Body of pancreas (tissue), 4 donors: Measurements from ENCODE around the gene POLDIP3. TPM values are rescaled to one million over a fixed set of nuclear protein-coding genes. Genes with fewer than 3 reads are reported as not detected.

Experiments
- ATAC-seq: fragments of 150-250 bp; one replicate; pipeline ENCODE4 v1.9.1; 2016
- DNase-seq, 4 donors: peaks; one replicate each; pipeline ENCODE4 v3.0.0-alpha.2; 2019
- H3K27ac ChIP-seq, 4 donors: fragments of 200-600 bp; sonication (generic); 1 replicate in 3 of 4; 2 replicates in 1 of 4; pipeline versions ENCODE4 v1.5.1 to v1.6.1; 2016 to 2019; ENCODE audit warnings: mild to moderate bottlenecking in 1 of 4, mixed read lengths in 1 of 4, moderate library complexity in 1 of 4
- H3K27me3 ChIP-seq, 2 donors: fragments of 200-600 bp; sonication (generic); one replicate each; pipeline ENCODE4 v1.6.0; 2016; ENCODE audit warnings: mild to moderate bottlenecking in 1 of 2
- H3K36me3 ChIP-seq, 2 donors: fragments of 200-600 bp; sonication (generic); replicated peaks in 1 of 2; 2 replicates each; pipeline ENCODE4 v1.5.1; 2016; ENCODE audit warnings: low read depth in 2 of 2; ENCODE audit not compliant: insufficient read depth in 1 of 2
- H3K4me1 ChIP-seq: fragments of 200-600 bp; sonication (generic); one replicate; pipeline ENCODE4 v1.6.0; 2016
- H3K4me3 ChIP-seq, 2 donors: fragments of 200-600 bp; sonication (generic); 1 replicate in 1 of 2; 2 replicates in 1 of 2; pipeline ENCODE4 v1.5.1; 2016 to 2019
- H3K9me3 ChIP-seq, 3 donors: fragments of 200-600 bp; sonication (generic); 1 replicate in 2 of 3; 2 replicates in 1 of 3; pipeline ENCODE4 v1.5.1; 2016
- POLR2A ChIP-seq, 3 donors: fragments of 450-650 bp; IDR thresholded peaks; one replicate each; pipeline ENCODE4 v1.6.1; 2016; ENCODE audit warnings: antibody characterized with exemption in 3 of 3, mild to moderate bottlenecking in 2 of 3
- WGBS, 2 donors: methylation state at CpG; one replicate each; pipeline ENCODE4 v1.1.5; 2017; 5-methylcytosine and 5-hydroxymethylcytosine counted together
- intact Hi-C: fragments of 100-400 bp; cut with DNase I; formaldehyde crosslinking; loops from one replicate; pipeline ENCODE4 v1.15.1; 2023
- total RNA-seq, 2 donors: library from RNA; depleted of rRNA; stranded (reverse); fragments of >200 nt; gene quantifications; one replicate each; pipeline ENCODE4 v1.1.0, GENCODE V29; 2016
- TF ChIP-seq, protein P1 (sequence below), 7 experiments: fragments of 450-650 bp in 4 of 7; fragments of 200-600 bp in 3 of 7; sonication (generic) in 3 of 7; IDR thresholded peaks; one replicate each; pipeline ENCODE4 v1.5.1; 2016 to 2019; ENCODE audit warnings: antibody characterized with exemption in 7 of 7

The POLDIP3 gene, protein sequence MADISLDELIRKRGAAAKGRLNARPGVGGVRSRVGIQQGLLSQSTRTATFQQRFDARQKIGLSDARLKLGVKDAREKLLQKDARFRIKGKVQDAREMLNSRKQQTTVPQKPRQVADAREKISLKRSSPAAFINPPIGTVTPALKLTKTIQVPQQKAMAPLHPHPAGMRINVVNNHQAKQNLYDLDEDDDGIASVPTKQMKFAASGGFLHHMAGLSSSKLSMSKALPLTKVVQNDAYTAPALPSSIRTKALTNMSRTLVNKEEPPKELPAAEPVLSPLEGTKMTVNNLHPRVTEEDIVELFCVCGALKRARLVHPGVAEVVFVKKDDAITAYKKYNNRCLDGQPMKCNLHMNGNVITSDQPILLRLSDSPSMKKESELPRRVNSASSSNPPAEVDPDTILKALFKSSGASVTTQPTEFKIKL
- 10 to 100 TPM; 23.1 to 30.6 TPM for total RNA-seq

DNA sequence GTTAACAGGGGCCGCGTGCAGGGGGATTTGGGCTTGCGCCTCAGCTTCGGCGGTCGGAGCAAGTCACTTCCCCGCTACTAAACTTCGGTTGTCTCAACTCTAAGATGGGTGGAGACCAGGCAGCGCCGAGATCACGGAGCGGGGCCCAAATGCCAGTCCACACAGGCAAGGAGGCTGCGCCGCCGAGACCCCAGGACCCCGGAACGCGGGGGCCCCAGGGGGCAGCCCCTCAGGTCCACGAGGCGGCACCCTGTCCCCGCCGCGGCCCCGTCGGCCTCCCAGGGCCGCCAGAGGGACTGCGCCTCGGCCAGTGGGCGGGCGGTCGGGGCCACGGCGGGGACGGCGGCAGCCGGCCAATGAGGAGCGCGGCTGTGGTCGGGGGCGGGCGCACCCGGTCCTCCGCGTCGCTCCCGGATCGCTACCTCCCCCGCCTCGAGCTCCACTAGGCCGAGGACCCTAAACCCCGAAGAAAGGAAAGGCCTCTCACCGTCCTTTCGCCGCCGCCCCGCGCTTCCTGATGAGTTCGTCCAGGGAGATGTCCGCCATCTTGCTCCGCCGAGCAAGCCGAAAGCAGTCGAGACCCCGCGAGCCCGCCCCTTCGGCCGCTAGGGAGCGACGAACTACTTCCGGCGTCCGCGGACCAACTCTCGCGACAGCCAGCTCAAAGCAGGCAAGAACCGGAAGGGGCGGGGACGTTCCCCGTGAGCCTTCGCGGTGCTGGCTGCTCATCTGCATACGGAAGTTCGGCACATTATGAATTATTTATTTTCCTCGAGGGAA, at the start of gene POLDIP3:
Gene POLDIP3, minus strand, starts transcription at position 572 of the 780 bp plus-strand sequence. Its CDS starts 26 bp downstream, at position 546.
- Histone ChIP-seq H3K36me3 (peaks cover 0 to under 1% of the 10 kb centered on the region in 2 donors), H3K4me1 (peaks cover 69% of the 10 kb centered on the region), H3K27me3 (no peaks in the 10 kb centered on the region), H3K27ac (peak within 1 kb of the TSS; percentile 92 to 98 (median 94)), H3K9me3 (no peaks in the 10 kb centered on the region), H3K4me3 (peak within 1 kb of the TSS; percentile 40 to 55)
- intact Hi-C loops, result no loop called here
- DNase-seq, result peak; percentile 99 to 100 (median 100)
- ATAC-seq, result peak; percentile 91
- TF ChIP-seq, protein P1, sequence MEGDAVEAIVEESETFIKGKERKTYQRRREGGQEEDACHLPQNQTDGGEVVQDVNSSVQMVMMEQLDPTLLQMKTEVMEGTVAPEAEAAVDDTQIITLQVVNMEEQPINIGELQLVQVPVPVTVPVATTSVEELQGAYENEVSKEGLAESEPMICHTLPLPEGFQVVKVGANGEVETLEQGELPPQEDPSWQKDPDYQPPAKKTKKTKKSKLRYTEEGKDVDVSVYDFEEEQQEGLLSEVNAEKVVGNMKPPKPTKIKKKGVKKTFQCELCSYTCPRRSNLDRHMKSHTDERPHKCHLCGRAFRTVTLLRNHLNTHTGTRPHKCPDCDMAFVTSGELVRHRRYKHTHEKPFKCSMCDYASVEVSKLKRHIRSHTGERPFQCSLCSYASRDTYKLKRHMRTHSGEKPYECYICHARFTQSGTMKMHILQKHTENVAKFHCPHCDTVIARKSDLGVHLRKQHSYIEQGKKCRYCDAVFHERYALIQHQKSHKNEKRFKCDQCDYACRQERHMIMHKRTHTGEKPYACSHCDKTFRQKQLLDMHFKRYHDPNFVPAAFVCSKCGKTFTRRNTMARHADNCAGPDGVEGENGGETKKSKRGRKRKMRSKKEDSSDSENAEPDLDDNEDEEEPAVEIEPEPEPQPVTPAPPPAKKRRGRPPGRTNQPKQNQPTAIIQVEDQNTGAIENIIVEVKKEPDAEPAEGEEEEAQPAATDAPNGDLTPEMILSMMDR (IDR thresholded peaks at IDR 0.05), result peak in 5 of 7 experiments; percentile 19 to 53 (median 47)
- TF ChIP-seq POLR2A (IDR thresholded peaks at IDR 0.05), result peak in 1 of 3 donors; percentile 48
- 0% methylated on average over 17 to 80 of the region's 85 CpGs for WGBS, 2 donors

DNA sequence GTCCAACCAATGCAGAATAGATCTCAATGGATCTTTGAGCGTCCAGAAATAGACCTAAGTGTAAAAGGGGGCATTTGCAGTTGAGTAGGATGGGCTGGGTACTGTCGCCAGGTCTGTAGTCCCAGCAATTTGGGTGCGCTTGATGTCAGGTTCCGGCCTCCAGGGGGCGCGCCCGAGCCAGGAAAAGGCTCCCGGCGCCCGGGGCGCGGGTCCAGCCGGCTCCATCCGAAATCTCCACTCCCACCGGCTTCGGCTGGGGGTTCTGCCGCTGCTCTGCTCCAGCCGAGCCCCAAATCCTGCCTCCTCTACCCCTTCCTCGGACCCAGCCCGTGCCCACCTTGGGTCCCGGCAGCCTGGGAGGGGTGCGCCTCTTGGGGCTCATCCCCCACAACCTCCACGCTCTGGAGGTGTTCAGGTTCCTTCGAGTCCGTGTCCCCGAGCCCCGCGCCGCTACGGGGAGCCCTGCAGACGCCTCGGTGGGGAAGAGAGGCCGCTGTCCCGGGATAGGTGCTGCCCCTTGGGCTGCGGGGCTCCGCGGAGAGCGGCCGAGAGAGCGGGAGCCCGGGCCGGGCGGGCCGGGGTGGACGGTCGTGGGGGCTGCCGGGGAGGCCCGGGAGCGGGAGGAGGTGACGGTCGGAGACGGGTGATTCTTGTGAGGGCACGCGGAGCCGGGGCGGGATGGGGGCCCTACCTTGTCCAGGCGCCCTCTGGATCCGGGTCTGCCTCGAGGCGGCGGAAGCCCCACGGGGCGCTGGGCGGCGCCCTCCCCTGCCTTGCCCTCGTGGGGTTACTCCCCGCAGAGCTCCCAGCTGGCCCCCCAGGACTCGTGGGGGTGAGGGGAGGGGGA, 47.5 kb upstream of the POLDIP3 start:
- H3K4me1 ChIP-seq, result peaks cover 11% of the 10 kb centered on the region
- no peak overlapping the region for H3K4me3 ChIP-seq
- intact Hi-C loops, result no loop called here
- no peaks in the 10 kb centered on the region for H3K36me3 ChIP-seq
- no peaks in the 10 kb centered on the region for H3K27me3 ChIP-seq
- H3K27ac ChIP-seq, result no peak overlapping the region
- DNase-seq (peak; percentile 78 to 86 (median 82)), ATAC-seq (peak; percentile 89)
- 2 to 3% methylated on average over 28 to 54 of the region's 68 CpGs for WGBS, 2 donors
- TF ChIP-seq POLR2A (IDR thresholded peaks at IDR 0.05), result peak in 2 of 3 donors; percentile 21 to 23
- TF ChIP-seq, protein P1 (IDR thresholded peaks at IDR 0.05), result peak; percentile 64 to 78 (median 69)
- no peaks in the 10 kb centered on the region for H3K9me3 ChIP-seq

DNA sequence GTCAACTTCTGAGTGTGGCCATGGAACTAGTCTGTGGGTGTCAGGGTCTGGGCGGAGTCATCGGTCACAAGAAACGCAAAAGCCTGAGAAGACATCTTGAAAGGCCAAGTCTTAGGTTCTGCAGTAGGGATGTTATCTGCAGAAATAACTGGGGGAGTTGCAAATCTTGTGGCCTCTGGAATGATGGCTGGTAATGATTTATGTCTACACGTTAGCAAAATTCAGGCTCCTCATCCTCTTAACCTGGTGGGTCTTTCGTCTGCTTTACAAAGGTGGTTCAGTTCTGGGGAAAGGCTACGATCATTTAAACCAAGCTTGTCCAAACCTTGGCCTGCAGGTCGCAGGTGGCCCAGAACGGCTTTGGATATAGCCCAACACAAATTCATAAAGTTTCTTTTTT, 41.9 kb upstream of the POLDIP3 start:
- WGBS, 2 donors, result 88 to 89% methylated on average over 8 of the region's 8 CpGs
- TF ChIP-seq POLR2A (IDR thresholded peaks at IDR 0.05), result no peak
- TF ChIP-seq, protein P1 (IDR thresholded peaks at IDR 0.05), result no peak
- no peak for ATAC-seq
- Histone ChIP-seq H3K27me3 (no peaks in the 10 kb centered on the region), H3K36me3 (no peaks in the 10 kb centered on the region), H3K4me3 (no peak overlapping the region), H3K4me1 (peaks cover 5% of the 10 kb centered on the region), H3K9me3 (no peaks in the 10 kb centered on the region), H3K27ac (no peak overlapping the region)
- DNase-seq, result no peak
- intact Hi-C loops, result loop anchor here (10.0 kb wide), 1 partner anchor 108 kb away; no protein-coding TSS in a partner anchor

DNA sequence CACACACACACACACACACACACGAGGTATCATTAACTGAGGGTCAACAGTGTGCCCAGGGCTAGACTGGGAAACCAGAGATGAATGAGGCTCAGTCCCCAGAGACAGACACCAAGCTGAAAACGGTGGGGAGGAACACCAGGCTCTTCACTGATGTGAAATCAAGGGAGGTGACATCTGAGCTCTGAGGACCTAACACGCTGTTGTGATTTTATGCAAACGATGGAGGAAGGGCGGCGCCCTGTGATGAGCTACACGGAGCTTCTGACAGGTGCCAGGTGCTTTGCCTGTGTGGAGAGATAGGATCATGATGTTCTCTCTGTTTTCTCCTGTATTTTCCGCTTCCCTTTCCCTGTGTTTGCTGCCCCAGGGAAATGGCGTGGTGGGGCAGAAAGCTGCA, 41.0 kb upstream of the POLDIP3 start:
- H3K4me1 ChIP-seq, result peaks cover 4% of the 10 kb centered on the region
- no peak overlapping the region for H3K27ac ChIP-seq
- no peak overlapping the region for H3K4me3 ChIP-seq
- TF ChIP-seq, protein P1 (IDR thresholded peaks at IDR 0.05), result no peak
- no peak for TF ChIP-seq POLR2A (IDR thresholded peaks at IDR 0.05)
- ATAC-seq, result no peak
- no peaks in the 10 kb centered on the region for H3K36me3 ChIP-seq
- WGBS, 2 donors, result 60 to 70% methylated on average over 7 to 9 of the region's 9 CpGs
- intact Hi-C loops, result loop anchor here (10.0 kb wide), 1 partner anchor 109 kb away; no protein-coding TSS in a partner anchor
- no peaks in the 10 kb centered on the region for H3K27me3 ChIP-seq
- DNase-seq, result no peak
- no peaks in the 10 kb centered on the region for H3K9me3 ChIP-seq
